WI38 (cell line): ENCODE results near the gene CKS1B.
"Not testable (repeated sequence)": the region's sequence is repeated elsewhere in the genome, so short reads cannot be mapped to it uniquely, and the experiment has no call there.

Experiments
- H3K4me3 ChIP-seq: 2 replicates; pipeline ENCODE4 v1.5.1; 2011; ENCODE audit warnings: low read depth, mild to moderate bottlenecking, control low read depth, low read length
- CTCF ChIP-seq: IDR thresholded peaks from 2 replicates; pipeline ENCODE4 v1.5.1; 2012; ENCODE audit warnings: low read depth, mild to moderate bottlenecking, control low read depth, low read length

CKS1B gene

DNA sequence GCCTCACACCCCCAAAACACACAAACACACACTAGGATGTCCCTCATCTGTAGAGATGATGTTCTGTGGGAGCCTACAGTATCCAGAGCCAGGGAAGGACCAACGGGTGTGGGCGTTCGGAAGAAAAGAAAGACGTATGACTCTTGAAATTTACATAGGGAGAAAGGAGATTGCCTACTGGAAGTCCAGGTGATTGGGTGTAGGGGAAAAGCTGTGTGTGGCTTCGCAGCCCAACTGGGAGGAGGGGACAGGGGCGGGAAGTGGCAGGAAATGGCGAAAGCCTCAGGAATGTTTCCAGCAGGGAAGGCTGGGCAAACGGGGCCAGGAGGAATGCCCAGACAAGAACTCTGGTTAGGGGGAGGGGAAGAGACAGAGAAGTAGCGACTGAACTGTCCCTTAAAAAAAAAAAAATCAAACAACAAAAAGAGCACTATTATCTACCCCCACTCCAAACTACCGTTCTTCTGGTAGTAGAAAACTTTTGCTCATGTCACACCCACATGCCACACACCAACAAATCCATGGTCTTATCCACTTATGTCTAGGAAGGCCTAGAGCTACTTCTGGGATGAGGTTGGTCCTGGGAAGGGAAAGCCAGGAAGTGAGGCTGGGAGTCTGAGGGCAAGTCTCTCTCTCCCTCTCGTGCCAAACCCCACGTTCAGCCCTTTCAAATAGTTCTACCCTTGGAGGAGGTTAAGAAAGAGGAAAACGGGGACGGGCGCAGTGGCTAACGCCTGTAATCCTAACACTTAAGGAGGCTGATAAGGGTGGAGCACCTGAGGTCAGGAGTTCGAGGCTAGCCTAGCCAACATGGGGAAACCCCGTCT lies 1.8 kb upstream of the CKS1B start:
- H3K4me3 ChIP-seq = peak overlapping the region; percentile 89
- TF ChIP-seq CTCF = no peak

- no peak for TF ChIP-seq CTCF
- peak overlapping the region; percentile 89 for H3K4me3 ChIP-seq
Observed at GRCh38 chr1:154973344-154974101, 958 bp upstream of the CKS1B start.

DNA sequence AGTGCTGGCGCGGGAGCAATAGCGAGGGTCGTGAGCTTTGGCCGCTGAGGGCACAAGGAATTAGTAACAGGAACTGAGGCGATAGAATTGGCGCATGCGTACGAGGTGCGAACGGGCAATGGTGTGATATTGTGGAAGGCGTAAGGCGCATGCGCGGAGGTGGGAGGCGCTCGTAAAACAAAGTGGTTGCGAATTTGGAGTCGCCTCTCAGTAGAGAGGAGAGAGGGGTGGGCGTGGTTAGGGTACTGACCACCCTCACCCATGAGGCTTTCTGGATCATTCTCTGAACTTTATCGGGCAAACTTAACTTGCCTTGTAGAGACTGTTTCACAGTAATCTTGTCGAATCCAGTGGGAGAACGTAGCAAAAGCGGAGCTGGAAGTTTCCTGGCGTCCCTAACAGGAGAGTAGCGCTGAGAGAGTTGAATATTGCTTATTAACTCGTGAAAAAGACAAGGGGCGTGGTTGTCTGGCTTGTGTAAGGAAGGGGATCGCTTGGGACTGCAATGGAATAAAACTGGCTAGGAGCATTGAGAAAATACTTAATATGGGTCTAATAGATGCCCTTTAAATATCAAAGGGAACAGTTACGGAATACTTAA lies 427 bp downstream of the CKS1B start:
- no peak for TF ChIP-seq CTCF
- H3K4me3 ChIP-seq = peak overlapping the region; percentile 89

DNA sequence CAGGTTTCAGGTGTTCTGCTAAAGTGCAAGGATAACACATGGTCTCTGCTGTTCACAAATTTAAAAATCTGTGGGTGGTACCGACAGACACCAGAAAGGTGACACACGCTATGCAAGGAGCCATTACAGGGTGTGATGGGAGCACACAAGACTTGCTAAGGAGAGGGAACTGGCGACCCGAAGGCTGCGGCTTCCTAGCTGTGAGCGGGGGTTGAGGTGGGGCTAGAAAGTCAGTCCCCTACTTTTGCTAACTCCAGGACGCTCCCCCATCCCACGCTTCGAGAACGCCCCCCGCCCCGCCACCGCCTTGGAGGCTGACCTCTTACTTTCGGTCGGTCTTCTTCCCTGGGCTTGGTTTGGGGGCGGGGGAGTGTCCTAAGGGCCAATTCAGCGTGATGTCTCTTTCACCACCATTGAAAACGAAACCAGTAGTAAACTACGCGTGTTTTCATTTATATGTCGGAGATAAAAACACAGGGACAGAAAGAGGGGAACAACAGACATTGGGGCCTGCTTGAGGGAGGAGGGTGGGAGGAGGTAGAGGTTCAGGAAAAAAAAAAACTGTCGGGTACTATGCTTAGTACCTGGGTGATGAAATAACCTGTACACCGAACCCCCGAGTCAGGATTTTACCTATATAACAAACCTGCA lies 1.1 kb downstream of the CKS1B start:
- no peak for TF ChIP-seq CTCF
- H3K4me3 ChIP-seq = peak overlapping the region; percentile 89

GRCh38 chr1:154977762-154978161 lies 3.3 kb downstream of the CKS1B start:
- not testable (repeated sequence) for H3K4me3 ChIP-seq

DNA sequence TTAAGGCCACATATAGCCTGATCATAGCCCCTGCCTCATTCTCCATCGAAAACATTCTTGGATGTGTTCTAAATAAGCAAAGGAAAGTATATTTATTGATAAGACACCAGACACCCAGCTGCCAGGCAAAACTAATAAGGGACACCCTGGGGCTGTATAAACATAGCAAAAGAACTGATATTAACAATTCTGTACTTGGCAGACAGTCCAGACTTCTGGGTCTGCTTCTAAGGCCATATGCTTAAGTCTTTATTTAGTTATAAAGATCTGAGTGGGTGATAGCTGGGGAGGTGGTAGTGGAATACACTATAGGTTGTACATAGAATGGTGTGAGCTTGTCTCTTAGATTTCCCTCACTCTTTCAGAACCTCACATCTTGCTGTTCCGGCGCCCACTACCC lies 3.9 kb downstream of the CKS1B start:
- TF ChIP-seq CTCF = no peak
- no peak overlapping the region for H3K4me3 ChIP-seq

DNA sequence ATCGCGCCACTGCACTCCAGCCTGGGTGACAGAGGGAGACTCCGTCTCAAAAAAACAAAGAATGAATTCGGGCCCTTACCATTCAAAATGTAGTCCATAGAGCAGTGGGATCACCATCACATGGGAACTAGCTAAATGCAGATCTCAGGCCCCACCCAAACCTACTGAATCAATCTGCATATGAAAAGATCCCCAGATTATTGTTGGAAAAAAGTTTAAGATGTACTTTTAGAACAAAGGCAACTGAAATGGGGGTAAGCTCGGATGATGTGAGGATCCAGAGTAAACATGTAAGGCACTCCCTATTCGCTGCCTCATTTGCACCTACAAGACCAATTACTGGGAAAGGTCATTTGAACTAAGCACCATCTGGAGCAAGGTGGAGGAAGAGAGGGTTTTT lies 7.9 kb downstream of the CKS1B start:
- H3K4me3 ChIP-seq = peak overlapping the region; percentile 97
- TF ChIP-seq CTCF = no peak
